H1 (cell line): Measurements from ENCODE around the gene WASL. TPM values are rescaled to one million over a fixed set of nuclear protein-coding genes. Genes with fewer than 3 reads are reported as not detected.

Experiments
- CBX8 ChIP-seq: fragments of 300-800, 300-1000 bp; sonication (generic); IDR thresholded peaks from 2 replicates; pipeline ENCODE4 v1.7.1; 2016; ENCODE audit warnings: low read depth, low read length, borderline replicate concordance
- CEBPB ChIP-seq: IDR thresholded peaks from 2 replicates; pipeline ENCODE4 v1.6.1; 2012; ENCODE audit warnings: low read depth, low read length
- CHD1 ChIP-seq: IDR thresholded peaks from 2 replicates; pipeline ENCODE4 v1.6.1; 2012; ENCODE audit warnings: low read depth, low read length, improper control_type of control experiment
- JUND ChIP-seq: IDR thresholded peaks from 2 replicates; pipeline ENCODE4 v1.6.1; 2011; ENCODE audit warnings: mild to moderate bottlenecking, improper control_type of control experiment, low read length
- KDM5A ChIP-seq: fragments of 200-600 bp; IDR thresholded peaks from 2 replicates; pipeline ENCODE4 v1.7.1; 2012; ENCODE audit warnings: mild to moderate bottlenecking, low read length, inconsistent platforms, mixed read lengths
- RFX5 ChIP-seq: IDR thresholded peaks from 2 replicates; pipeline ENCODE4 v1.6.1; 2011; ENCODE audit warnings: low read depth, low read length, improper control_type of control experiment, borderline replicate concordance
- SIN3A ChIP-seq, 2 experiments: IDR thresholded peaks in 1 of 2; conservative IDR thresholded peaks in 1 of 2; 2 replicates each; pipeline ENCODE4 v1.6.1; 2011 to 2012; ENCODE audit warnings: low read length in 2 of 2, improper control_type of control experiment in 1 of 2, low read depth in 1 of 2, mild to moderate bottlenecking in 1 of 2
- TEAD4 ChIP-seq: IDR thresholded peaks from 2 replicates; pipeline ENCODE4 v1.6.1; 2012; ENCODE audit warnings: low read depth, low read length, inconsistent platforms, mixed read lengths
- ZNF274 ChIP-seq: IDR thresholded peaks from 2 replicates; pipeline ENCODE4 v1.7.0; 2012; ENCODE audit warnings: low read length, borderline replicate concordance; ENCODE audit errors: extremely low read depth
- polyA plus RNA-seq, 7 experiments: library from polyadenylated mRNA; depleted of rRNA in 3 of 7; stranded (reverse) in 5 of 7; unstranded in 2 of 7; fragments of >200 nt in 5 of 7; fragments of 200-250 nt in 2 of 7; gene quantifications; 1 replicate in 5 of 7; 2 replicates in 1 of 7; 4 replicates in 1 of 7; pipeline versions ENCODE4 v1.2.1 to v1.2.3, GENCODE V29; 2011 to 2013; ENCODE audit warnings: missing spikeins in 2 of 7, mixed read lengths in 2 of 7
- total RNA-seq: library from RNA; stranded (reverse); fragmentation: NEBNext Ultra II Directional; extraction: Animal tissue kit (Norgen Biotek cat#: 25700); gene quantifications from 2 replicates; pipeline ENCODE4 v1.2.1, GENCODE V29; 2021
- TF ChIP-seq, protein P1 (sequence below): fragments of 300-600 bp; sonication (generic); IDR thresholded peaks from 2 replicates; pipeline ENCODE4 v1.7.1; 2012; ENCODE audit warnings: low read length, moderate library complexity, mild to moderate bottlenecking, inconsistent platforms; ENCODE audit not compliant: insufficient replicate concordance

WASL gene
- total and polyA plus RNA-seq, 2 of the 8 experiments (the other 6 are each of a cell fraction or from before 2014, with no cell fraction given), result 7.7 to 38.9 TPM

DNA sequence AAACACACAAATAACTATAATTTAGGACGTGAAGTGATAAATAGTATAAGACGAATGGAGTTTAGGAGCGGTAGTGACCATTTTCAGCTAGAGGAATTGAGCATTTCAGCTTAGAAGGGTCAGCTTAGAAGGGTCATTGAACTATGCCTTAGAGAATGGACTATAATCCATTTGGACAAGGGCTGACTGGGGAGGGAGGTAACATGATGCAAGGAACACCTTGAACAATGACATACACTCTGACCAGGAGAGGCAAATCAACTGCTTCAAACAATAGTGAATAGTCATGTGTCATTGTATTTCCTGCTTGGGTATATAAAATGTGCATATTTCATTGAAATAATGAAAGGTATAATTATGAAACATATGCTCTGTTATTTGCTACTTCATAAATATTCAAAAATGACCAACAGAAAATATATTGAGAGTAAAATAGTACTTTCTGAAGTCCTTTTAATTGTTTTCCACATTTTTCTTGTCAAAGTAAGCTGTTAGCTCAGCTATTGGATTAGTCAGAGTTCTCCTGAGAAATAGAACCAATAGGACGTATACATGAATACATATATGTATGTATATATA, 40.5 kb upstream of the WASL start (continued):
- TF ChIP-seq, protein P1, sequence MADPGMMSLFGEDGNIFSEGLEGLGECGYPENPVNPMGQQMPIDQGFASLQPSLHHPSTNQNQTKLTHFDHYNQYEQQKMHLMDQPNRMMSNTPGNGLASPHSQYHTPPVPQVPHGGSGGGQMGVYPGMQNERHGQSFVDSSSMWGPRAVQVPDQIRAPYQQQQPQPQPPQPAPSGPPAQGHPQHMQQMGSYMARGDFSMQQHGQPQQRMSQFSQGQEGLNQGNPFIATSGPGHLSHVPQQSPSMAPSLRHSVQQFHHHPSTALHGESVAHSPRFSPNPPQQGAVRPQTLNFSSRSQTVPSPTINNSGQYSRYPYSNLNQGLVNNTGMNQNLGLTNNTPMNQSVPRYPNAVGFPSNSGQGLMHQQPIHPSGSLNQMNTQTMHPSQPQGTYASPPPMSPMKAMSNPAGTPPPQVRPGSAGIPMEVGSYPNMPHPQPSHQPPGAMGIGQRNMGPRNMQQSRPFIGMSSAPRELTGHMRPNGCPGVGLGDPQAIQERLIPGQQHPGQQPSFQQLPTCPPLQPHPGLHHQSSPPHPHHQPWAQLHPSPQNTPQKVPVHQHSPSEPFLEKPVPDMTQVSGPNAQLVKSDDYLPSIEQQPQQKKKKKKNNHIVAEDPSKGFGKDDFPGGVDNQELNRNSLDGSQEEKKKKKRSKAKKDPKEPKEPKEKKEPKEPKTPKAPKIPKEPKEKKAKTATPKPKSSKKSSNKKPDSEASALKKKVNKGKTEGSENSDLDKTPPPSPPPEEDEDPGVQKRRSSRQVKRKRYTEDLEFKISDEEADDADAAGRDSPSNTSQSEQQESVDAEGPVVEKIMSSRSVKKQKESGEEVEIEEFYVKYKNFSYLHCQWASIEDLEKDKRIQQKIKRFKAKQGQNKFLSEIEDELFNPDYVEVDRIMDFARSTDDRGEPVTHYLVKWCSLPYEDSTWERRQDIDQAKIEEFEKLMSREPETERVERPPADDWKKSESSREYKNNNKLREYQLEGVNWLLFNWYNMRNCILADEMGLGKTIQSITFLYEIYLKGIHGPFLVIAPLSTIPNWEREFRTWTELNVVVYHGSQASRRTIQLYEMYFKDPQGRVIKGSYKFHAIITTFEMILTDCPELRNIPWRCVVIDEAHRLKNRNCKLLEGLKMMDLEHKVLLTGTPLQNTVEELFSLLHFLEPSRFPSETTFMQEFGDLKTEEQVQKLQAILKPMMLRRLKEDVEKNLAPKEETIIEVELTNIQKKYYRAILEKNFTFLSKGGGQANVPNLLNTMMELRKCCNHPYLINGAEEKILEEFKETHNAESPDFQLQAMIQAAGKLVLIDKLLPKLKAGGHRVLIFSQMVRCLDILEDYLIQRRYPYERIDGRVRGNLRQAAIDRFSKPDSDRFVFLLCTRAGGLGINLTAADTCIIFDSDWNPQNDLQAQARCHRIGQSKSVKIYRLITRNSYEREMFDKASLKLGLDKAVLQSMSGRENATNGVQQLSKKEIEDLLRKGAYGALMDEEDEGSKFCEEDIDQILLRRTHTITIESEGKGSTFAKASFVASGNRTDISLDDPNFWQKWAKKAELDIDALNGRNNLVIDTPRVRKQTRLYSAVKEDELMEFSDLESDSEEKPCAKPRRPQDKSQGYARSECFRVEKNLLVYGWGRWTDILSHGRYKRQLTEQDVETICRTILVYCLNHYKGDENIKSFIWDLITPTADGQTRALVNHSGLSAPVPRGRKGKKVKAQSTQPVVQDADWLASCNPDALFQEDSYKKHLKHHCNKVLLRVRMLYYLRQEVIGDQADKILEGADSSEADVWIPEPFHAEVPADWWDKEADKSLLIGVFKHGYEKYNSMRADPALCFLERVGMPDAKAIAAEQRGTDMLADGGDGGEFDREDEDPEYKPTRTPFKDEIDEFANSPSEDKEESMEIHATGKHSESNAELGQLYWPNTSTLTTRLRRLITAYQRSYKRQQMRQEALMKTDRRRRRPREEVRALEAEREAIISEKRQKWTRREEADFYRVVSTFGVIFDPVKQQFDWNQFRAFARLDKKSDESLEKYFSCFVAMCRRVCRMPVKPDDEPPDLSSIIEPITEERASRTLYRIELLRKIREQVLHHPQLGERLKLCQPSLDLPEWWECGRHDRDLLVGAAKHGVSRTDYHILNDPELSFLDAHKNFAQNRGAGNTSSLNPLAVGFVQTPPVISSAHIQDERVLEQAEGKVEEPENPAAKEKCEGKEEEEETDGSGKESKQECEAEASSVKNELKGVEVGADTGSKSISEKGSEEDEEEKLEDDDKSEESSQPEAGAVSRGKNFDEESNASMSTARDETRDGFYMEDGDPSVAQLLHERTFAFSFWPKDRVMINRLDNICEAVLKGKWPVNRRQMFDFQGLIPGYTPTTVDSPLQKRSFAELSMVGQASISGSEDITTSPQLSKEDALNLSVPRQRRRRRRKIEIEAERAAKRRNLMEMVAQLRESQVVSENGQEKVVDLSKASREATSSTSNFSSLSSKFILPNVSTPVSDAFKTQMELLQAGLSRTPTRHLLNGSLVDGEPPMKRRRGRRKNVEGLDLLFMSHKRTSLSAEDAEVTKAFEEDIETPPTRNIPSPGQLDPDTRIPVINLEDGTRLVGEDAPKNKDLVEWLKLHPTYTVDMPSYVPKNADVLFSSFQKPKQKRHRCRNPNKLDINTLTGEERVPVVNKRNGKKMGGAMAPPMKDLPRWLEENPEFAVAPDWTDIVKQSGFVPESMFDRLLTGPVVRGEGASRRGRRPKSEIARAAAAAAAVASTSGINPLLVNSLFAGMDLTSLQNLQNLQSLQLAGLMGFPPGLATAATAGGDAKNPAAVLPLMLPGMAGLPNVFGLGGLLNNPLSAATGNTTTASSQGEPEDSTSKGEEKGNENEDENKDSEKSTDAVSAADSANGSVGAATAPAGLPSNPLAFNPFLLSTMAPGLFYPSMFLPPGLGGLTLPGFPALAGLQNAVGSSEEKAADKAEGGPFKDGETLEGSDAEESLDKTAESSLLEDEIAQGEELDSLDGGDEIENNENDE, result no peak
- TF ChIP-seq SIN3A (conservative IDR thresholded peaks at IDR 0.05 in 1 of 2, IDR thresholded peaks at IDR 0.05 in 1 of 2; ENCODE audit: low read depth in 1 of 2, low read length in 2 of 2) (no peak), TEAD4 (no peak), KDM5A (no peak), ZNF274 (no peak), JUND (no peak), CHD1 (no peak), CEBPB (no peak), CBX8 (no peak), RFX5 (no peak)
